ENCODE measurements around the gene CDH4.

The CDH4 gene

GRCh38 chr20:61655591-61655990, 403.5 kb downstream of the CDH4 start:
- no peak for DNase-seq (ENCODE audit: low read depth)

DNA sequence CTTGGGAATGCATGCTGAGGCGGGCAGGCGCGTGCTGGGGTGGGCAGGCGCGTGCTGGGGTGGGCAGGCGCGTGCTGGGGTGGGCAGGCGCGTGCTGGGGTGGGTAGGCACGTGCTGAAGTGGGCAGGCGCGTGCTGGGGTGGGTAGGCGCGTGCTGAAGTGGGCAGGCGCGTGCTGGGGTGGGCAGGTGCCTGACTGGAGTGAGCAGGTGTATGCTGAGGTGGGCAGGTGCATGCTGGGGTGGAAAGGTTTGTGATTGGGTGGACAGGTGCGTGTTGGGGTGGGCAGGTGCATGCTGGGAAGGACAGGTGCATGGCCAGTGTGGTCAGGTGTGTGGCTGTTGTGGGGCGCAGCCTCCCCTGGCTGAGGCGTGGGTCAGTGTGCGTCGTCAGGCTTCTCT, 404.1 kb downstream of the CDH4 start:
- DNase-seq (ENCODE audit: low read depth), result no peak

GRCh38 chr20:61657721-61658377, 405.8 kb downstream of the CDH4 start:
- DNase-seq (ENCODE audit: low read depth), result no peak

GRCh38 chr20:61658563-61658962, 406.5 kb downstream of the CDH4 start:
- no peak for DNase-seq (ENCODE audit: low read depth)

GRCh38 chr20:61659246-61659993, 407.4 kb downstream of the CDH4 start:
- DNase-seq (ENCODE audit: low read depth), result no peak

DNA sequence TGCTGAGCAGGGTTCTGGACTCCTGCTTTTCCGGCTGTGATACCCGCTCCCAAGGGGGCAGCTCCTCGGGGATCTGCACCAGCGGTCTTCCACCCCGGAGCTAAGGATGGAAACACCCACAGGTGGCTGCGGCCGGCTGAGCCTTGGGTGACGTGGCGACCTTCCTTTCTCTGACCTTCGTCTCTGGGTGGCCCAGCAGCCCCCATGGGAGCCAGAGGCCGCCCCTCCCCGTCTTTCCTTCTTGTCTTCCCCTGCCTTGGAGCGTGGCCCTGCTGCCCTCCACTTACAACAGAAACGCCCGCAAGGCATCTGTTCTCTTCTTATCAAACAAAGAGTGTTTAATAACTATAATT, 407.9 kb downstream of the CDH4 start:
- no peak for DNase-seq (ENCODE audit: low read depth)

DNA sequence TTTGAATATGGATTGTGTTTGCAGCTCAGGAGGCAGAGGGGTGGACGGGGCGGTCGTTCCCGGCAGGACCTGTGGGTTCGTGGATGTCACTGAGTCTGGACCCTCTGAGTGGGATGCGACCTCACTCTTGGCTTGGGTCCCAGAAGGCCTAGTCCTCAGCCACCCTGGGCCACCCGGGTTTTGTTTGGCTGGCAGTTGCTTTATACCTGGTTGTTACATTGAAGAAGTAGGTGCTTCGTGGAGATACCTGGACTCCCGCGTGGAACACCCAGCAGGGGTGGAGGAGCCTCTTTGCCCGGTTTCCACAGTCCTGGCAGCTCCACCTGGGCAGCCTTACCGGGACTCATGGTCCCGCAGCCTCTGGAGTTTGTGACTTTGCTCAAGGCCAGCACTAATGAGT, 408.5 kb downstream of the CDH4 start:
- DNase-seq (ENCODE audit: low read depth), result no peak

- no peak for DNase-seq (ENCODE audit: low read depth)
These were observed 409.0 kb downstream of the CDH4 start for GRCh38 chr20:61661025-61661424.

DNA sequence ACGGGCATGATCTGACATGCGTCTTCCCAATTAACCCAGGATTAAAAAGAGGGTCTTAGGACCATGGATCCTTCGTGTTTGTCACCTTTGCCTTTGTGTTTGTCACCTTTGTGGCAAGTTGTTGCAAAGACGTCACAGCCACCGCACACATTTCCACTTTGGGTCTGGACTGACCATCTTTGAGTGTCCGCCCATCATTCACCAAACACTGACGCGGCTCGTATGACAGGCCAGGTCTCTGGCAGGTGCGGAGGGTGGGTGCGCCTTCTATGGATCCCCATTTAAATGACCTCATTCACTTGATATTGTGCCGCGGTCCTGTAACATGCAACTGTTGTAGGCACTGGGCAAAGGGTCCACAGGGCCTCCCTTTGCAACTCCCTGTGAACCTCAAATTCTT, 409.5 kb downstream of the CDH4 start:
- no peak for DNase-seq (ENCODE audit: low read depth)

GRCh38 chr20:61662226-61662967, 410.3 kb downstream of the CDH4 start:
- DNase-seq (ENCODE audit: low read depth), result no peak

DNA sequence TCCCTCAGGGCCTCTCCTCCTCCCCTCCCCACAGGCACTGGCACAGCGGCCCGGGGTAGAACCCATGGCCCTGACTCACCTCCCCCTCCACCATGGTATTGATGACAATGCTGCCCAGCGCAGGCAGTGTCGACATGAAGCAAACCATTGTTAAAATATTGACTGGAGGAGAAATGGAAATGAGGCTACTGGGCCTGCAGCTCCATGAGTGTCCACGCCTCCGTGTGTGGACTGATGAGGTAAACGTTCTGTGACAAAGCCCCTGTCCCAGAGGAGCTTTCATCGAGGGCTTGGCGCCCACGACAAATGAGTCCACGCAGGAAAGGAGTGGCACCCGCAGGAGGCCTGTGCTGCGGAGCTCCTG, 410.9 kb downstream of the CDH4 start:
- no peak for DNase-seq (ENCODE audit: low read depth)

DNA sequence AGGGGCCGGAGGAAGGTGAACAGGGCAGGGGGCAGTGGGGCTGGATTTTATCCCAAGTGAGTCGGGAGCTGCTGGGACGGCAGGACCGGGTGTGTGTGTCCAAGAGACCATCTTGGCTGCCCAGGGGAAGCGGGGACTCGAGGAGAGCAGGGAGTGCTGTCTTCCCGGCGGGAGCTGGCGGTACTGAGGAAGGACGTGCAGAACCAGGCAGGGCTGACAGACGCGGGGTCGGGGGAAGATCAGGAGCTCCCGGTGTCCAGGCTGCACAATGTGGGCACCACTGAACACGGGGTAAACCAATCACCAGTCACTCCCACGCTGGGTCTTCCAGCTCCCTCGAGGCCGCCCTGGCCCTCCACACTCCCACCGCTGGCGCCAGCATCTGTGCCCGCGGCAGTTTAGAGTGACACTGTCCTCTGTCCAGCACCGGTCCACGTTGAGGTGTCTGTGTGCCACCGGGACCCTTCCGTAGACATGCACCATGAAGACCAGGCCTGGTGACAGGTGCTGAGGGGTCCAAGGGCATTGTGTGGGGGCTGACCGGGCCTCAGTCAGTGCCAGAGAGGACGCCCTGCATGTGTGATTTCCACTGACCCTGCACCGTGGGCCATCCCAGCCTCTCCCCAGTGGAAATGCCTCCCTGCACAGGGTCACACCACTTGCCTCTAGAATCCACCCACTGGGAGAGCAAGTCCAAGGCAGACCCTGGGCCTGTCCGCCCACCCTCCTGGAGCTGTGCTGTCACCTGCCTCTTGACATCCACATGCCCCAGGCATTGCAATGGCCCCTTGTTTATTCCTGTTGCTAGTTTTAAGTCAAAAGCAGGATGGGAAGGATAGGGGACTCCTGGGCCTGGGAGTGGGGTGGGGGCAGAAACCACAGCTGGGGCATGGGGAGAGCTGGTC, 411.7 kb downstream of the CDH4 start:
- DNase-seq (ENCODE audit: low read depth), result no peak

GRCh38 chr20:61664556-61665320, 412.7 kb downstream of the CDH4 start:
- no peak for DNase-seq (ENCODE audit: low read depth)

DNA sequence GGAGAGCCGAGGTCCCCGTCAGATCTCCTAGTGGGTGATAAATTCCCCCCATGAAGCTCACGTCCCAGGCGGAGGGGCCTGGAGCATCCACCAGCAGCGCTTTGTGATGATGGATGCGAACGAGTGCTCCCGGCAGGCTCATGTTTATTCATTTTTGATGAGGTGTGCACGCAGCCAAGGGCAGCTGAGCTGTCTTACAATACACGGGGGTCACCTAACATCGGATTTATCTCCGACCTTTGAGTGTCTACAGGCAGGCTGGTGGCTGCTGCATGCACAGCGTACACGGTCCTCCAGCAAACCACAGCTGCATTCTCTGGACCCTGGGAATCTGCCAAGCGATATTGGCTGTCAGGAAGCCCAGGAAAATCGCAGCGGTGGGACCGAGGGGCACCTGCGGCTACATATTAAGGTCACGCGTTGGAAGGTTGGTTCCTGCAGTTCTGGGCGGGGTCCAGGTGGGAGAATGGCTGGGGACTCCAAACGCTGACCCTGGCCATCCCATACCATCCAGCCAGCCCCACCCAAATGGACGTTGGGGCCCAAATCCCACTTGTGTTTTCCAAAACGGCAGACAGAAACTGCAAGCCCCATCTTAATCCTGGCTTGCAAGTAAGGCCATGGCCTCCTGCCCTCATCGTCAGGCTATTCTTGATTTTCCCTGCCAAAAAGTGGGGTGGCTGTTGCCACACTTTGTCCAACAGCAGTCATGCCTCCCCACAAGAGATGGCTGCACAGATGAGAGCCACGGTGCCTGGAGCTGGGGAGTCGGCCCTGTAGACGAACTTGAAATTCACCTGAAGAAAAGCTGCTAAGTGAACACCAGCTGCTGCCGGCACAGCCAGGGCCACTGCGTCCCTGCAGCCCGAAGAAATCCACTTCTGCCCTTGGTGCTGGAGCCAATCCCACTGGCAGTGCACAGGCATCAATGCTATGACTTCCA, 413.7 kb downstream of the CDH4 start:
- no peak for DNase-seq (ENCODE audit: low read depth)

- no peak for DNase-seq (ENCODE audit: low read depth)
These were observed 414.4 kb downstream of the CDH4 start for GRCh38 chr20:61666471-61666832.

GRCh38 chr20:61667056-61667792, 415.2 kb downstream of the CDH4 start:
- no peak for DNase-seq (ENCODE audit: low read depth)

DNA sequence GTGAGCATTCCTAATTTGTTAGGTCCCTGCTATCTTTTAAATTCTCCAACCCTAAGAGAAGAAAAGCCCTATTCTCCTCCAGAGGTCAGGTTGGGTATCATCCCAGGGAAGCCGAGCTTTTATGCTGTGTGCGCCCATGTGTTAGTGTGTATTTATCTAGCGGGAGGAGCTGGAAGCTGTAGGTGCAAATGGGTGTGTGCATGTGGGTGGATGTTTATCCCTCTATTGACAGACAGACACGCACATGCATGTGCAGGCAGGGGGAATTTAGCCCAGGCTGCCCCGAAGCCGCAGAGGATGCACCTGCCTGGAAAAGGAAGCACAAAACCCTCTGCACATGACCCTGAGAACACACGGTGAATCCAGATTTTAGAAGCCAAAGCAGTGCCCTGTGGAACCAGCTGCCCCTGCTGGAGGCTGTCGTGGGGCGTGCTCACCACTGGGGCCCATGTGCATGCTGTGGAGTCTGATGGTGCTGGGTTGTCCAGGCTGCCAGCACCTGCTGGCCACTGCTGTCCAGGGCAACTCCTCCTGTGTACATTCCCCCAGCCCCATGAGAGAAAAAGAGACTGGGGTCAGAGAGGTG, 416.1 kb downstream of the CDH4 start:
- no peak for DNase-seq (ENCODE audit: low read depth)

GRCh38 chr20:61668771-61669503, 416.9 kb downstream of the CDH4 start:
- no peak for DNase-seq (ENCODE audit: low read depth)

- DNase-seq (ENCODE audit: low read depth), result no peak
These were observed 418.2 kb downstream of the CDH4 start for GRCh38 chr20:61670274-61670673.

All from iris pigment epithelial cell (primary cell).